H1 (cell line): ENCODE results near the gene SNED1. TPM values are rescaled to one million over a fixed set of nuclear protein-coding genes. Genes with fewer than 3 reads are reported as not detected.

Source experiments
- BRCA1 ChIP-seq: IDR thresholded peaks from 2 replicates; pipeline ENCODE4 v1.6.1; 2012; ENCODE audit warnings: low read depth, low read length, improper control_type of control experiment
- CBX8 ChIP-seq: fragments of 300-800, 300-1000 bp; sonication (generic); IDR thresholded peaks from 2 replicates; pipeline ENCODE4 v1.7.1; 2016; ENCODE audit warnings: low read depth, low read length, borderline replicate concordance
- NANOG ChIP-seq: IDR thresholded peaks from 2 replicates; pipeline ENCODE4 v1.6.1; 2011; ENCODE audit warnings: low read length, low read depth, mild to moderate bottlenecking, inconsistent platforms; ENCODE audit not compliant: insufficient read depth, poor library complexity, severe bottlenecking
- TAF7 ChIP-seq: optimal IDR thresholded peaks from 2 replicates; pipeline ENCODE3; 2011; ENCODE audit warnings: low read depth, mild to moderate bottlenecking, inconsistent platforms, low read length, moderate library complexity, borderline replicate concordance
- polyA plus RNA-seq, 7 experiments: library from polyadenylated mRNA; depleted of rRNA in 3 of 7; stranded (reverse) in 5 of 7; unstranded in 2 of 7; fragments of >200 nt in 5 of 7; fragments of 200-250 nt in 2 of 7; gene quantifications; 1 replicate in 5 of 7; 2 replicates in 1 of 7; 4 replicates in 1 of 7; pipeline versions ENCODE4 v1.2.1 to v1.2.3, GENCODE V29; 2011 to 2013; ENCODE audit warnings: missing spikeins in 2 of 7, mixed read lengths in 2 of 7
- total RNA-seq: library from RNA; stranded (reverse); fragmentation: NEBNext Ultra II Directional; extraction: Animal tissue kit (Norgen Biotek cat#: 25700); gene quantifications from 2 replicates; pipeline ENCODE4 v1.2.1, GENCODE V29; 2021

Gene SNED1
- total and polyA plus RNA-seq, 2 of the 8 experiments (the other 6 are each of a cell fraction or from before 2014, with no cell fraction given): 1.9 TPM

DNA sequence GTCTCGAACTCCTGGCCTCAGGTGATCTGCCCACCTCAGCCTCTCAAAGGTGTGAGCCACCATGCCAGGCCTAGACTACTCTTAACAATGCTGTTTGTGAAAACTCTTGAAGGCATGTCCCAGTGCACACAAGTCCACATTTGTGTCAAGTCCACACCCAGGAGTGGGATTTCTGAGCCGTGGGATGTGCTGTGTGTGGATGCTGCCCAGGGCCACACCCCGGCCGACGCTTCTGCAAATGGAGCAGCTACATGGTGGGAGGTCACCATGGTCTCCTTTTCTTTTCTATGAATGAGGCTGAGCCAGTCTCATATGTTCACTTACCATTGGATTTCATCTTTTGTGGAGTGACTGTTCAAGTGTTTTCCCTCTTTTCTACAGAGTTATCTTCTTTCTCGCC is 15.8 kb downstream of the SNED1 start (continued):
- TF ChIP-seq BRCA1 (no peak), TAF7 (no peak), CBX8 (no peak), NANOG (no peak)
- TF ChIP-seq, all 59 proteins: peak for 0
